Measurements from ENCODE around the gene RTTN. TPM values are rescaled to one million over a fixed set of nuclear protein-coding genes. Genes with fewer than 3 reads are reported as not detected.
"Not testable (repeated sequence)": the region's sequence is repeated elsewhere in the genome, so short reads cannot be mapped to it uniquely, and the experiment has no call there.

The RTTN gene
- total and polyA plus RNA-seq, 4 donors = 1.1 to 14.3 (median 8.8) TPM

- WGBS = 91% methylated on average over 12 of the region's 12 CpGs
- H3K4me1 ChIP-seq (ENCODE audit: control insufficient read depth in 4 of 4, insufficient read depth in 4 of 4, low read length in 3 of 4) = no peaks in the 10 kb centered on the region
- no peak for TF ChIP-seq MAX (IDR thresholded peaks at IDR 0.05)
- no peak for DNase-seq (ENCODE audit: low spot score)
- H3K9me3 ChIP-seq (ENCODE audit: control insufficient read depth in 4 of 4, low read length in 3 of 4) = no peaks in the 10 kb centered on the region
- no peaks in the 10 kb centered on the region for H3K27me3 ChIP-seq (ENCODE audit: control insufficient read depth in 4 of 4, insufficient read depth in 4 of 4, low read length in 3 of 4)
- H3K4me3 ChIP-seq (ENCODE audit: low read depth in 1 of 3, low read length in 3 of 3) = no peak overlapping the region
- no peak overlapping the region for H3K9ac ChIP-seq (ENCODE audit: low read depth in 1 of 2, low read length in 2 of 2)
- no peak overlapping the region for H3K27ac ChIP-seq (ENCODE audit: low read depth in 1 of 2, low read length in 2 of 2)
- no peaks in the 10 kb centered on the region for H3K36me3 ChIP-seq (ENCODE audit: control insufficient read depth in 4 of 4, insufficient read depth in 3 of 4, low read depth in 1 of 4, low read length in 3 of 4)
Observed at GRCh38 chr18:70250781-70251180, 45.3 kb upstream of the RTTN start.

- not testable (repeated sequence) for H3K4me3 ChIP-seq (ENCODE audit: low read depth in 1 of 3, low read length in 3 of 3); H3K4me1 ChIP-seq (ENCODE audit: control insufficient read depth in 4 of 4, insufficient read depth in 4 of 4, low read length in 3 of 4); H3K9me3 ChIP-seq (ENCODE audit: control insufficient read depth in 4 of 4, low read length in 3 of 4); H3K36me3 ChIP-seq (ENCODE audit: control insufficient read depth in 4 of 4, insufficient read depth in 3 of 4, low read depth in 1 of 4, low read length in 3 of 4); H3K27ac ChIP-seq (ENCODE audit: low read depth in 1 of 2, low read length in 2 of 2); H3K27me3 ChIP-seq (ENCODE audit: control insufficient read depth in 4 of 4, insufficient read depth in 4 of 4, low read length in 3 of 4); H3K9ac ChIP-seq (ENCODE audit: low read depth in 1 of 2, low read length in 2 of 2); DNase-seq (ENCODE audit: low spot score)
- WGBS = 97% methylated on average over 18 of the region's 18 CpGs
Observed at GRCh38 chr18:70249861-70250260, 44.4 kb upstream of the RTTN start.

- Histone ChIP-seq H3K27ac (ENCODE audit: low read depth in 1 of 2, low read length in 2 of 2) (no peak overlapping the region), H3K4me1 (ENCODE audit: control insufficient read depth in 4 of 4, insufficient read depth in 4 of 4, low read length in 3 of 4) (no peaks in the 10 kb centered on the region), H3K9me3 (ENCODE audit: control insufficient read depth in 4 of 4, low read length in 3 of 4) (no peaks in the 10 kb centered on the region), H3K4me3 (ENCODE audit: low read depth in 1 of 3, low read length in 3 of 3) (no peak overlapping the region), H3K27me3 (ENCODE audit: control insufficient read depth in 4 of 4, insufficient read depth in 4 of 4, low read length in 3 of 4) (no peaks in the 10 kb centered on the region), H3K36me3 (ENCODE audit: control insufficient read depth in 4 of 4, insufficient read depth in 3 of 4, low read depth in 1 of 4, low read length in 3 of 4) (no peaks in the 10 kb centered on the region), H3K9ac (ENCODE audit: low read depth in 1 of 2, low read length in 2 of 2) (no peak overlapping the region)
- DNase-seq (ENCODE audit: low spot score) = no peak
- WGBS = 87% methylated on average over 5 of the region's 5 CpGs
- TF ChIP-seq REST (IDR thresholded peaks at IDR 0.05) (no peak), ATF3 (IDR thresholded peaks at IDR 0.05) (no peak), RAD21 (IDR thresholded peaks at IDR 0.05) (no peak), FOXA2 (IDR thresholded peaks at IDR 0.05) (no peak), YY1 (IDR thresholded peaks at IDR 0.05) (no peak), SP1 (IDR thresholded peaks at IDR 0.05) (no peak), HNF4A (conservative IDR thresholded peaks at IDR 0.05) (no peak), HNF4G (IDR thresholded peaks at IDR 0.05) (no peak), NR2F2 (IDR thresholded peaks at IDR 0.05) (no peak), TAF1 (conservative IDR thresholded peaks at IDR 0.05) (no peak), GABPA (IDR thresholded peaks at IDR 0.05 in 1 of 2, conservative IDR thresholded peaks at IDR 0.05 in 1 of 2) (no peak), RXRA (IDR thresholded peaks at IDR 0.05) (no peak), MAX (IDR thresholded peaks at IDR 0.05) (no peak), JUND (IDR thresholded peaks at IDR 0.05) (no peak), ZBTB33 (IDR thresholded peaks at IDR 0.05) (no peak), EGR1 (IDR thresholded peaks at IDR 0.05; ENCODE audit: low read depth in 2 of 2) (no peak), CTCF (IDR thresholded peaks at IDR 0.05; ENCODE audit: low read depth, low read length, missing input control) (no peak)
Observed at GRCh38 chr18:70249118-70249517, 43.6 kb upstream of the RTTN start.
